GM12801 (cell line): ENCODE data around the gene TBCD.

Source experiments
- CTCF ChIP-seq: IDR thresholded peaks from one replicate; pipeline ENCODE4 v1.5.1; 2011; ENCODE audit warnings: control low read depth; ENCODE audit not compliant: insufficient read length; ENCODE audit errors: extremely low read depth

TBCD gene

DNA sequence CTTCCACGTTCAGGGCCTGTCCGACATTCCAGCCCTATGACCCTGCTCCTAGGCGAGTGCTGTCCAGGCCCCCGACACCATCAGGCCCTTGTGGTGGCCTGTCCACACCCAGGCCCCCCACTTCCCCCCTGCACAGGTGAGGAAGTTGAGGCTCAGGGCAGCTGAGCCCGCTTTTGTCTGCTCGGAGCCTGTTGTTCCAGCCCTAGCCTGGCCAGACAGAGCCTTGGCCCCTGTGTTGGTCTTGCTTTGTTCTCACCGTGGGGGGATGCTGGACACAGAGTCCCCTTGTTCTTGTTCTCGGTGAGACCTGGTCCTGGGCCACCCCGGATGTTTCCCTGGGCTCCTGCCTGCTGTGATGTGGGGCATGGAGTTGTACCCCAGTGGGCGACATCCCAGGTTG lies 140.0 kb downstream of the TBCD start:
- TF ChIP-seq CTCF, result no peak

DNA sequence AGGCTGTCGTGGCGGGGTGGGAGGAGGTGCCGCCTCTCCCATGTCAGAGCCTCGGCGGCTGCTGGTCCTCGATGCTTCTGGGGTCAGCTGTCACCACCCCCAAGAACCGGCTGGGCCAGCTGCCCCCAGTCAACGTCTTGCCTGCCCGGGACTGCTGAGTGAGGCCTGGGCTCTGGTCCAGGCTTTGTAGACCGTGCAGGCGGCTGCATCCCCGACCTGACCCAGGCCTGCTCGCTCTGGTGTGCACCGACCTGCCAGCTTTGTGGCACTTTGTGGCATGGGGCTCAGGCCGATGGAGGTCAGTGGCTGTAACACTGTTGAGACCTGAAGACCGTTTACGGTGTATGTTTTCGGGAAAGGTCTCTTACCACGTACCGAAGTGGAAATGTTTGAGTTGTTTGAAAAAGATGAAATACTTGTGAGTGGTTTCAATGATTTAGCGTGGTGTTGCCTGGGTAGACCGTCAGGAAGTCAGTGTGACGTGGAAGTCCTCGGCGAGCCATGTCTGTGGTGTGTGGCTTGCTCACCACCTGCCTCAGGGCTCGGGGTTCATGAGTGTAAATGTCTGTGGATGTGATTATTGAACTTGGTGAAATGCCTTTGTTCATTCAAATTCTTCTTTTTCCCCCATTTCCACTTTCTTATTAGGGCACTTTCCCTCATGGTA lies 141.2 kb downstream of the TBCD start:
- TF ChIP-seq CTCF, result no peak

DNA sequence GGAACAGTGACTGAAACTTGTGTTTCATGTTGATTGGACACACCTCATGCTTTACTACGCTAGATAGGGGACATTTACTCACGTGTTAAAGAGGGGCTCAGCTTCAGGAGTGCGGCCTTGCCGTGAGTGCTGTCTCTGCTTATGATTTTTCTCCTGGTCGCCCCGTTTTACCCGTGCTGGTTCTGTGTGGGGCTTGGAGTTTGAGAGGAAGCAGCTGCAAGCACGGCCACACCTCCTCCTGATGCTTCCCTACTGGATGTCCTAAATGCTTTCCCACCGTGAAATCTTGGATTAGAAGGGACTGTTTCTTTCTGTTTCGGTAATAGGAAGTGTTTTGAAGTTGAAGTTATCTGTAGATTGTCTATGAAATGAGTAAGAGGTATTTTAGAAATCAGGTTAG lies 141.9 kb downstream of the TBCD start:
- TF ChIP-seq CTCF, result no peak

GRCh38 chr17:82894389-82894788 lies 142.5 kb downstream of the TBCD start:
- no peak for TF ChIP-seq CTCF

DNA sequence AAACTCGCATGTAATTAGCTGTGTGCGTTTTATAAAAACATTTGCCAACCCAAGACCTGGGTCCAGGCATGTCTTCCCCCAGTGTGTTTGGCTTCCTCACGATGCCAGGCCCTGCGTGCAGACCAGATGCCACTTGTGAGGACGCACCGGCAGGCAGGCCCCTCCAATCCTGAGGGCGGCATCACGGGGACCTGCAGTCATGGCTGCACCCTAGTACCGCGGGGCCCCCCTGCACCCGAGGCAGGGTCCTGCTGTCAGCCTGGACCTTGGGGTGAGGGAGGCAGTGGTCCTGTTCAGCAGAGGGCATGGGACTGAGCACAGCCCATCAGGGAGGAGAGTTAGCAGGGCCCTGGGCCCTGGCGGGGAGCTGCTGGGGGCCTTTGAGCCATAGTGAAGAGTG lies 143.2 kb downstream of the TBCD start:
- TF ChIP-seq CTCF, result no peak

GRCh38 chr17:82896071-82897000 lies 144.5 kb downstream of the TBCD start:
- no peak for TF ChIP-seq CTCF

- no peak for TF ChIP-seq CTCF
Observed at GRCh38 chr17:82897514-82898249, 145.8 kb downstream of the TBCD start.
